PFSK-1 (cell line): Measurements from ENCODE around the gene FIP1L1.

ENCODE experiments used
- FOXP2 ChIP-seq: optimal IDR thresholded peaks from 2 replicates; pipeline ENCODE3; 2011; ENCODE audit warnings: borderline replicate concordance, control low read depth, inconsistent platforms; ENCODE audit not compliant: insufficient read depth; ENCODE audit errors: extremely low read length, extremely low read depth
- POLR2AphosphoS5 ChIP-seq: IDR thresholded peaks from 2 replicates; pipeline ENCODE4 v1.6.1; 2012; ENCODE audit warnings: low read depth, mild to moderate bottlenecking, control low read depth, low read length, moderate library complexity
- REST ChIP-seq, 2 experiments: IDR thresholded peaks; 2 replicates each; pipeline versions ENCODE4 v1.6.1 to v1.8.0; 2011 to 2012; ENCODE audit warnings: low read depth in 2 of 2, low read length in 2 of 2, control low read depth in 1 of 2, inconsistent platforms in 1 of 2, mild to moderate bottlenecking in 1 of 2, moderate library complexity in 1 of 2; ENCODE audit not compliant: insufficient read depth in 1 of 2
- SIN3A ChIP-seq: IDR thresholded peaks from 2 replicates; pipeline ENCODE4 v1.6.1; 2012; ENCODE audit warnings: mild to moderate bottlenecking, low read length, moderate library complexity, borderline replicate concordance; ENCODE audit not compliant: insufficient read depth
- TAF1 ChIP-seq: IDR thresholded peaks from 2 replicates; pipeline ENCODE4 v1.6.1; 2012; ENCODE audit warnings: low read length, control low read depth, borderline replicate concordance; ENCODE audit not compliant: insufficient read depth

The FIP1L1 gene

DNA sequence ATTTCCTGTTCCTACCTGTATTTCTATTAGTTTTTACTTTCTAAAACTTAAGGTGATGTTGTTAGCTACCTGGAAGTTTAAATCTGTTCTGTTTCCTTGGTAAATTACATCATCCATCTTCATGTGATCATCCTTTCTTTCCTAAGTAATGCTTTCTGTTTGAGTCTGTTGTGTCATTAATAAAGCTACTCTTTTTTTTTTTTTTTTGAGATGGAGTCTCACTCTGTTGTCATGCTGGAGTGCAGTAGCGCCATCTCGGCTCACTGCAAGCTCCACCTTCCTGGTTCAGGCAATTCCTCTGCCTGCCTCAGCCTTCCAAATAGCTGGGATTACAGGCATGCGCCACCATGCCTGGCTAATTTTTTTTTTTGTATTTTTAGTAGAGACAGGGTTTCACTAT, 73.3 kb downstream of the FIP1L1 start:
- no peak for TF ChIP-seq REST (IDR thresholded peaks at IDR 0.05; ENCODE audit: insufficient read depth in 1 of 2, low read depth in 2 of 2, low read length in 2 of 2)
- no peak for TF ChIP-seq POLR2AphosphoS5

DNA sequence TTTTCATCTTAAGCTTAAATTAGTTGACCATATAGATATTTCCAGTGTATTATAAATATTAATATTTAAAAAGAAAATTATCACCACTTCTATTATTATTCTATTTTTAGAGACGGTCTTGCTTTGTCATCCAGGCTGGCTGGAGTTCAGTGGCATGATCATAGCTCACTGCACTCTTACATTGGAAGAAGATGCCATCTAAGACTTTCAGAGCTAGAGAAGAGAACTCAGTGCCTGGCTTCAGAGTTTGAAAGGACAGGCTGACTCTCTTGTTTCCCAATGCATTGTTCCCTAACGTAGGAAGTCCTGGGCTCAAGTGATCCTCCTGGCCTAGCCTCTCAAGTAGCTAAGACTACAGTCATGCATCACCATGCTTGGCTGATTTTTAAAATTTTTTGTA, 75.9 kb downstream of the FIP1L1 start:
- TF ChIP-seq FOXP2 (no peak), SIN3A (no peak), POLR2AphosphoS5 (no peak), TAF1 (no peak), REST (IDR thresholded peaks at IDR 0.05; ENCODE audit: insufficient read depth in 1 of 2, low read depth in 2 of 2, low read length in 2 of 2) (no peak)

GRCh38 chr4:53455766-53456165, 78.3 kb downstream of the FIP1L1 start:
- TF ChIP-seq TAF1 (no peak), SIN3A (no peak), POLR2AphosphoS5 (no peak), FOXP2 (no peak), REST (IDR thresholded peaks at IDR 0.05; ENCODE audit: insufficient read depth in 1 of 2, low read depth in 2 of 2, low read length in 2 of 2) (no peak)

DNA sequence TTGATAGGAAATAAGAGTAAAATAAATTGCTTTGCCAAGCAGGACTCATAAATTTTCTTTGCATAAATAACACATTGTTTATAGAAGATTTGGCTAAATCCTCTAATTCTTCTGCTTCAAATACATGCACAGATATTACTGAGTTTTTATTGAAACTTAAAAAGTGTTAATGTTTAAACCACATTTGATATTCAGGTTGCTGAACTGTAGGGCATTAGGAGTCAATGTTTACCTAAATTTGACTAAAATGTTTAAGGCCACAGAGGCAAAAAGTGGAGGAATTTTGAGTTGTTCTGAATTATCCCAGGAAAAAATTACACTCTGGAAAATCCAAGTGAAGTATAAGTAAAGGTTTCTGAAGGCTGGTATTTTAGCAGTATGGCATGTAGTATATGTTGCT, 78.7 kb downstream of the FIP1L1 start:
- TF ChIP-seq POLR2AphosphoS5 (no peak), SIN3A (no peak), TAF1 (no peak), FOXP2 (no peak), REST (IDR thresholded peaks at IDR 0.05; ENCODE audit: insufficient read depth in 1 of 2, low read depth in 2 of 2, low read length in 2 of 2) (no peak)

GRCh38 chr4:53459548-53459947, 82.1 kb downstream of the FIP1L1 start:
- TF ChIP-seq SIN3A = no peak
- TF ChIP-seq POLR2AphosphoS5 = no peak
- no peak for TF ChIP-seq TAF1
- TF ChIP-seq FOXP2 = no peak
- no peak for TF ChIP-seq REST (IDR thresholded peaks at IDR 0.05; ENCODE audit: insufficient read depth in 1 of 2, low read depth in 2 of 2, low read length in 2 of 2)
